Activated CD4-positive, alpha-beta T cell treated with anti-CD3 and anti-CD28 coated beads for 36 hours (primary cell): Measurements from ENCODE around the gene ZNF324B. TPM values are rescaled to one million over a fixed set of nuclear protein-coding genes. Genes with fewer than 3 reads are reported as not detected.
"Not testable (repeated sequence)": the region's sequence is repeated elsewhere in the genome, so short reads cannot be mapped to it uniquely, and the experiment has no call there.

ENCODE experiments used
- ATAC-seq: fragments of 200-7000 bp; cut with Tn5 transposase; one replicate; pipeline ENCODE4 v1.10.0; 2021; ENCODE audit warnings: mild to moderate bottlenecking, moderate library complexity
- CTCF ChIA-PET: fragments of 350-600 bp; sonication (Branson Sonifier 250); formaldehyde crosslinking; loops from one replicate; lab custom pipeline; 2021; ENCODE audit warnings: antibody characterized with exemption; lab: Charles Lee
- POLR2A ChIA-PET: fragments of 350-600 bp; sonication (Branson Sonifier 250); formaldehyde crosslinking; loops from one replicate; lab custom pipeline; 2021; ENCODE audit warnings: antibody characterized with exemption, inconsistent platforms; lab: Charles Lee
- DNase-seq: peaks from one replicate; pipeline ENCODE4 v3.0.0-alpha.2; 2020
- H3K27ac Mint-ChIP-seq: one replicate; pipeline ENCODE4 v1.8.0; 2021; ENCODE audit warnings: mixed read lengths
- H3K27me3 Mint-ChIP-seq: one replicate; pipeline ENCODE4 v1.8.0; 2021; ENCODE audit warnings: mixed read lengths
- H3K36me3 Mint-ChIP-seq: one replicate; pipeline ENCODE4 v1.8.0; 2021; ENCODE audit warnings: low read depth, mixed read lengths
- H3K4me1 Mint-ChIP-seq: one replicate; pipeline ENCODE4 v1.8.0; 2021; ENCODE audit warnings: mixed read lengths
- H3K4me3 Mint-ChIP-seq: one replicate; pipeline ENCODE4 v1.8.0; 2021; ENCODE audit warnings: mild to moderate bottlenecking, moderate library complexity, mixed read lengths
- H3K9me3 Mint-ChIP-seq: one replicate; pipeline ENCODE4 v1.8.0; 2021; ENCODE audit warnings: low read depth, mixed read lengths
- intact Hi-C, 2 experiments: fragments of 100-400 bp; cut with DNase I in 1 of 2; cut with micrococcal nuclease in 1 of 2; formaldehyde crosslinking; loops; one replicate each; pipeline versions ENCODE4 v1.14.2 to v1.15.1; 2022 to 2024; cut with DNase I, micrococcal nuclease
- total RNA-seq, 2 experiments: library from RNA; stranded (reverse); gene quantifications; one replicate each; pipeline ENCODE4 v1.2.3, GENCODE V29; 2021

The ZNF324B gene
- total RNA-seq, 2 experiments from 2014 or later = 5.8 to 7.5 TPM

DNA sequence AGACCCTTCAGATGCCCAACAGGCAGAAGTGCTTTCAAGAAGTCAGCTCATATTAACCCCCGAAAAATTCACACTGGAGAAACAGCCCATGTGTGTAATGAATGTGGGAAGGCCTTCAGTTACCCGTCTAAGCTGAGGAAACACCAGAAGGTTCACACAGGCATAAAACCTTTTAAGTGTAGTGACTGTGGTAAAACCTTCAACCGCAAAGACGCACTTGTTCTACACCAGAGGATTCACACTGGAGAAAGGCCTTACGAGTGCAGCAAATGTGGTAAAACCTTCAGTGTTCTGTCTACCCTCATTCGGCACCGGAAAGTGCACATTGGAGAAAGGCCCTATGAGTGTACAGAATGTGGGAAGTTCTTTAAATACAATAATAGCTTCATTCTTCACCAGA lies 34.4 kb upstream of the ZNF324B start:
- CTCF ChIA-PET = no interaction called here
- intact Hi-C loops = no loop called here
- no peaks in the 10 kb centered on the region for H3K9me3 Mint-ChIP-seq
- H3K27me3 Mint-ChIP-seq = no peaks in the 10 kb centered on the region
- no peaks in the 10 kb centered on the region for H3K4me1 Mint-ChIP-seq
- POLR2A ChIA-PET = no interaction called here
- no peak overlapping the region for H3K27ac Mint-ChIP-seq
- no peak for ATAC-seq
- no peak overlapping the region for H3K4me3 Mint-ChIP-seq
- peaks cover 54% of the 10 kb centered on the region for H3K36me3 Mint-ChIP-seq
- DNase-seq = no peak

DNA sequence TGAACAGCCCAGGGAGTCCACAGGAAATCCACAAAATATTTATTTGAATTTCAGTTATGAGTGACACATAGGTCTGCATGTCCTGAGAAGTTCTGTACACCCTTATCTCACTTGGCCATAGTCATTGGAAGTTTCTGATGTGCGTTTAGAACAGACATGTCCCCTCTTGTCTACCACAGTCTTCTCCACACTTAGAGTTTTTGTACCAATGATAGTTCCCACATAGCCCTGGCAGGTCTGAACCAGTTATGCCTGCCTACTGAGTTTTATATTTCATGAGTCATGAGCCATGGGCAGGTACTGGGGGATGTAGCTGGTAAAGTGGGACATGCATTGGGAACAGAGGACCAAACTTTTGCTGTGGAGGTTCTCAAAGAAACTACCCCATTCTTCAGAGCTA lies 22.8 kb upstream of the ZNF324B start:
- POLR2A ChIA-PET = no interaction called here
- ATAC-seq (no peak), DNase-seq (no peak)
- H3K4me1 Mint-ChIP-seq = no peaks in the 10 kb centered on the region
- no peaks in the 10 kb centered on the region for H3K27me3 Mint-ChIP-seq
- H3K9me3 Mint-ChIP-seq = peaks cover 45% of the 10 kb centered on the region
- intact Hi-C loops = no loop called here
- CTCF ChIA-PET = no interaction called here
- H3K36me3 Mint-ChIP-seq = peaks cover 40% of the 10 kb centered on the region
- H3K27ac Mint-ChIP-seq = no peak overlapping the region
- H3K4me3 Mint-ChIP-seq = no peak overlapping the region

DNA sequence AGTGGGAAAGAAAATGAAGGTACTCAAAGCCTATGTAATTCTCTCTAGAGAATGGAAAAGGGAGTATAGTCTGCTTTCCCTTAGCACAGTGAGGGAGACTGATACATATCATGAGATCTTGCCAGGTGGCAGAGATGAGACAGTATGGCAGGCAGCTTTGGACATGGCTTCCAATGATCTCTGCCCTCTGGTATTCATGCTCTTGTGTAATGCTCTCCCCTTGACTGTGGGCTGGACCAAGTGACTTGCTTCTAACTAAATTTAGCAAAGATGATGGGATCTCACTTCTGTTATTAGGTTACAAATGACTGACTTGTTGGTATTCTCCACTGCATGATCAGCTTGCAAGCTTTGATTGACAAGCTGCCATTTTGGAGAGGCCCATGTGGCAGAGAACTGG lies 21.7 kb upstream of the ZNF324B start:
- peaks cover 52% of the 10 kb centered on the region for H3K9me3 Mint-ChIP-seq
- ChIA-PET CTCF (no interaction called here), POLR2A (no interaction called here)
- ATAC-seq (no peak), DNase-seq (no peak)
- peaks cover 51% of the 10 kb centered on the region for H3K36me3 Mint-ChIP-seq
- H3K27me3 Mint-ChIP-seq = no peaks in the 10 kb centered on the region
- intact Hi-C loops = no loop called here
- no peak overlapping the region for H3K27ac Mint-ChIP-seq
- no peak overlapping the region for H3K4me3 Mint-ChIP-seq
- no peaks in the 10 kb centered on the region for H3K4me1 Mint-ChIP-seq

DNA sequence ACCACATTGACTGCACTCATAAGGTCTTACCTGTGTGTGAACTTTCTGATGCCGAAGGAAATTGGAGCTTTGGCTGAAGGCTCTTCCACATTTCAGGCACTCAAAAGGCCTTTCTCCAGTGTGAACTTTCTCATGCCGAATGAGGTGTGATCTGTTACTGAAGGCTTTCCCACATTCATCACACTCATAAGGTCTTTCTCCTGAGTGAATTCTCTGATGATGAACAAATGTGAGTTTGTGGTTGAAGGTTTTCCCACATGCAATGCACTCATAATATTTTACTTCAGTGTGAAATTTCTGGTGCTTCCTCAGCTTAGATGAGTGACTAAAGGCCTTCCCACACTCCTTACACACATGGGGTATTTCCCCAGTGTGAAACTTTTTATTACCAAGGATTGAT lies 17.2 kb upstream of the ZNF324B start:
- Mint-ChIP-seq H3K4me1 (peaks cover 14% of the 10 kb centered on the region), H3K9me3 (peaks cover 63% of the 10 kb centered on the region), H3K27ac (no peak overlapping the region), H3K27me3 (no peaks in the 10 kb centered on the region), H3K36me3 (peaks cover 91% of the 10 kb centered on the region), H3K4me3 (no peak overlapping the region)
- DNase-seq (no peak), ATAC-seq (no peak)
- ChIA-PET CTCF (no interaction called here), POLR2A (no interaction called here)
- intact Hi-C loops = no loop called here

DNA sequence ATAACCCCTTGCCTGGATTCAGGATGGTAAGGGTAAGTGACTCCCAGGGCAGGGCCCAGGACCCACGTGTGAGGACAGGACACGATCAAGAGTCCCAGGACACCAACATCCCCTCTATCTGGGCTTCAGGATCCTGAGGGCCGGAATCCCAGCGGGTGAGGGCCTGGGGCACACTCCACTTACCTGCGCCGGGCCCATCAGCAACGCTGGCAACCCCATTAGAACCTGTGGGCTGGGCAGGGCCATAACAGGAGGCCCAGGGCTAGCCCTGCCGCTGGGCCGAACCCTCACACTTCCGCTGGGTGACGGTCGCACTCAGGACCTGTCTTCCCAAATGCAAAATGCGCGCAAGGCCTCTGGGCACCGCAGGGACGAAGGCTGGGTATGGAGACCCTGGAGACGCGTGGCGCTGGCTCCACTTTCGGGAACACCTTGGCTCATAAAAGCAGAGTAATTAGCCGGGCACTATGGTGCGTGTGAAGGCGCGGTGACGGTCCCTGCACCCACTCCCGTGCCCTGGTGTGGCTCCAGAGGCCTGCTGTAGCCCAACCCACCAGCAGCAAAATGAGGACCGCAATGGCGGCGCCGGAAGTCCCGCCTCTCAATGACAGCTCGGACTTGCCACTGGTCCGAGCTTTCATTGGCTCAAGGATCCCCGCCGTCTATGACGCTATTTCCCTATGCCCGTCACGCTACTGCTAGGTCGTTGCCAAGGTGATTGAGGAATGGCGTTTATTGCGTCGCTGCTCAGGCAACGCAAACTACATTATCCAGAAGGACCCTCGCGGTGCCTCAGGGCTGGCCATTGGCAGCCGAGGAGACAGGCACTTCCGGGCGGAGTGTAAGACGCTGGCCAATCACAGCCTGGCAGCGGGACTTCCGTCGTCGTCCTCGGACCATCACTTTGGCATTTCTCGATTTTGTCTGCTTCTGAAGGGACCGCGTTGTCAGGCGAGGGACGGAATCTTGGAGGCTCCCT lies 11.6 kb upstream of the ZNF324B start, which contains the start of gene ZNF132:
TSS of gene ZNF132 (minus strand) at position 578 of the 979 bp plus-strand sequence. CDS start at position 246, 332 bp downstream.
- ATAC-seq (peak; percentile 98), DNase-seq (peak; percentile 96)
- Mint-ChIP-seq H3K27me3 (no peaks in the 10 kb centered on the region), H3K9me3 (peaks cover 38% of the 10 kb centered on the region), H3K4me3 (peak within 1 kb of the TSS; percentile 82), H3K4me1 (peaks cover 29% of the 10 kb centered on the region), H3K36me3 (peaks cover 50% of the 10 kb centered on the region), H3K27ac (peak within 1 kb of the TSS; percentile 95)
- intact Hi-C loops = loop anchor here (1.0 to 5.0 kb wide), 22 partner anchors 11 to 1159 kb away; partner anchors contain the start of genes ZNF324B (in 2 of the 2), ZNF584 (in 2 of the 2), ZNF837 (in 2 of the 2) and ERVK3-1 (in 1 of the 2)
- CTCF ChIA-PET = interaction anchor here (0.6 to 0.9 kb wide), 3 partner anchors 8 to 256 kb away, joined by 3 to 4 read pairs (median 3); no protein-coding TSS in a partner anchor
- POLR2A ChIA-PET = interaction anchor here (0.6 to 1.6 kb wide), 2 partner anchors 12 to 36 kb away, joined by 3 to 5 read pairs; partner anchors contain the start of gene ZNF324B

DNA sequence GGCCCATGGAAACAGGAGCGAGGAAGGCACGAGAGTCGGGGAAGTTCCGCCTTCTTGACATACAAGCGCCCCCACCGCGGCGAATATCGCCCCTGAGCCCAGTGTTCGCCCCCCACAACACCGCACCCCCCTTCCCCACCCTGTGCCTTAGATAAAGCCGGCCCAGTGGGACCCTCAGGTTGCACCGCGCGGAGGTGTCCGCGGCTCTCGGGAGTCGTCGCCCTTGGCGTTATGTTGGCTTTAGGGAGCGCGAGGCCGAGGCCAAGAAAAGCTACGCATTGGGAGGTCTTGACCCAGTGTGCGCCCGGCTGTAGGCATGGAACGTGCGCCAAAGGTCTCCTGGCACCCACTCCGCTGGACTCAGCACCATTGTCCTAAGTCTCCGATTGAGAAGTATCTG lies 10.9 kb upstream of the ZNF324B start:
- DNase-seq = no peak
- ATAC-seq = no peak
- ChIA-PET CTCF (interaction anchor here (0.6 to 0.9 kb wide), 2 partner anchors 9 to 257 kb away, joined by 3 to 4 read pairs; no protein-coding TSS in a partner anchor), POLR2A (interaction anchor here (0.6 to 1.6 kb wide), 2 partner anchors 11 to 35 kb away, joined by 3 to 5 read pairs; partner anchors contain the start of gene ZNF324B)
- H3K4me3 Mint-ChIP-seq = peak overlapping the region; percentile 82
- H3K4me1 Mint-ChIP-seq = peaks cover 29% of the 10 kb centered on the region
- intact Hi-C loops = loop anchor here (1.0 to 5.0 kb wide), 22 partner anchors 11 to 1160 kb away; partner anchors contain the start of genes ZNF324B (in 2 of the 2), ZNF584 (in 2 of the 2), ZNF837 (in 2 of the 2) and ERVK3-1 (in 1 of the 2)
- peaks cover 43% of the 10 kb centered on the region for H3K36me3 Mint-ChIP-seq
- peak overlapping the region; percentile 95 for H3K27ac Mint-ChIP-seq
- no peaks in the 10 kb centered on the region for H3K27me3 Mint-ChIP-seq
- peaks cover 35% of the 10 kb centered on the region for H3K9me3 Mint-ChIP-seq

DNA sequence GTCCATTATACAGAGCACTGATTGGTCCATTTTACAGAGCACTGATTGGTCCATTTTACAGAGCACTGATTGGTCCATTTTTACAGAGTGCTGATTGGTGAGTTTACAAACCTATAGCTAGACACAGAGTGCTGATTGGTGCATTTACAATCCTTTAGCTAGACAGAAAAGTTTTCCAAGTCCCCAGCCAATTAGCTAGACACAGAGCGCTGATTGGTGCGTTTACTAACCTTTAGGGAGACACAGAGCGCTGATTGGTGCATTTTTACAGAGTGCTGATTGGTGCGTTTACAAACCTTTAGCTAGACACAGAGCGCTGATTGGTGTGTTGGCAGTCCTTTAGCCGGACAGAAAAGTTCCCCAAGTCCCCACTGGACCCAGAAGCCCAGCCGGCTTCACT lies 8.4 kb upstream of the ZNF324B start:
- POLR2A ChIA-PET = not testable (repeated sequence)

DNA sequence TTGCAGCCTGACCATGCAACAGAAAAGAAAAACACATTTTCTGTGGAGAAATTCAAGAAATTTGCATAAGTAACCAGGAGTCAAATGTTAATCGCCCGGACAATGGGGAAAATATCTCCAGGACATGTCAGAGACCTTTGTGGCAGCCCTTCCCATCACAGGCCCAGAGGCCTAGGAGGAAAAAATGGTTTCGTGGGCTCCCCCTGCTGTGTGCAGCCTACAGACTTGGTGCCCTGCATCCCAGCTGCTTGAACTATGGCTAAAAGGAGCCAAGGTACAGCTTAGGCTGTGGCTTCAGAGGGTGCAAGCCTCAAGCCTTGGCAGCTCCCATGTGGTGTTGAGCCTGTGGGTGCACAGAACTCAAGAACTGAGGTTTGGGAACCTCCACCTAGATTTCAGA lies 2.6 kb upstream of the ZNF324B start:
- DNase-seq, H3K27ac Mint-ChIP-seq, ATAC-seq, intact Hi-C loops, CTCF ChIA-PET, H3K4me3 Mint-ChIP-seq: not testable (repeated sequence)
- peaks cover 11% of the 10 kb centered on the region for H3K36me3 Mint-ChIP-seq
- H3K4me1 Mint-ChIP-seq = peaks cover 25% of the 10 kb centered on the region
- peaks cover 14% of the 10 kb centered on the region for H3K9me3 Mint-ChIP-seq
- H3K27me3 Mint-ChIP-seq = peaks cover 15% of the 10 kb centered on the region
- POLR2A ChIA-PET = interaction anchor here (0.5 kb wide), 1 partner anchor 40 kb away, joined by 11 read pairs; no protein-coding TSS in a partner anchor

More for the DNA sequence above, 8.4 kb upstream of the ZNF324B start:
- H3K4me1 Mint-ChIP-seq = peaks cover 22% of the 10 kb centered on the region
- H3K36me3 Mint-ChIP-seq = peaks cover 22% of the 10 kb centered on the region
- DNase-seq, H3K27ac Mint-ChIP-seq, ATAC-seq, CTCF ChIA-PET, H3K4me3 Mint-ChIP-seq, H3K27me3 Mint-ChIP-seq: not testable (repeated sequence)
- peaks cover 20% of the 10 kb centered on the region for H3K9me3 Mint-ChIP-seq
- intact Hi-C loops = loop anchor here (5.0 kb wide), 2 partner anchors 216 to 346 kb away; partner anchors contain the start of genes ZNF544 (in 1 of the 2) and ZSCAN18 (in 1 of the 2)

DNA sequence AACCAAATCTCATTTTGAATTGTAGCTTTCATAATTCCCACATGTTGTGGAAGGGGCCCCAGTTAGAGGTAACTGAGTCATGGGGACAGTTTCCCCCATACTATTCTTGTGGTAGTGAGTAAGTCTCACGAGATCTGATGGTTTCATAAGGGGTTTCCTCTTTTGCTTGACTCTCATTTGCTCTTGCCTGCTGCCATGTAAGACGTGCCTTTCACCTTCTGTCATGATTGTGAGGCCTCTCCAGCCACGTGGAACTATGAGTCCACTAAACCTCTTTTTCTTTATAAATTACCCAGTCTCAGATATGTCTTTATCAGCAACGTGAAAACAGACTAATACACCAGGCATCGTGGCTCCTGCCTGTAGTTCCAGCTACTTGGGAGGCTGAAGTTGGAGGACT lies 1.4 kb upstream of the ZNF324B start:
- Mint-ChIP-seq H3K4me1 (peaks cover 25% of the 10 kb centered on the region), H3K9me3 (peaks cover 14% of the 10 kb centered on the region), H3K27me3 (peaks cover 15% of the 10 kb centered on the region), H3K36me3 (peaks cover 18% of the 10 kb centered on the region)
- H3K27ac Mint-ChIP-seq, POLR2A ChIA-PET, H3K4me3 Mint-ChIP-seq, intact Hi-C loops, ATAC-seq, CTCF ChIA-PET, DNase-seq: not testable (repeated sequence)

DNA sequence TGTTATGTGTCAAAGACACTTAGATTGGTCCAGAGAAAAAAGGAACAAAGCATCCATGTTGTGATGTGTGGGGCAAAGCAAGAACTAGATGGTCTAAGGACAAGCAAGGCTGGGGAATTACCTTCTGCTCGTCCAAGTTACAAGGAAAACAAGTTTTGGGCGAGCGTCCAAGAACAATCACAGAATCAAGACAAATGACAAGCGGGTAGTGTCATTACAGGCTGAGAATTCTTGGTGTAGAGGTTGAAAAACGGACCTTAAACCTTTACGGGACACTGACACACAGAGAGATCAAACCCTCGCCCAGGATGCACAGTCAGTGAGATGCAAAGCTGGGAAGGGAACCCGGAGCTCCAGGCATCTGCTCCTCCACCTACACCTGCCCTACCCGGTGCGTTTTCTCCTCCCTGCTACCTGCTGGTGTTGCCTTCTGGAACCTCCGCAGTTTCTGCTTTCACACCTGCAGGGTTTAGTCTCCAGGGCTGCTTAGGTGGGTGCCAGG lies 515 bp upstream of the ZNF324B start:
- Mint-ChIP-seq H3K4me1 (peaks cover 25% of the 10 kb centered on the region), H3K4me3 (peak overlapping the region; percentile 77), H3K36me3 (peaks cover 18% of the 10 kb centered on the region), H3K9me3 (peaks cover 14% of the 10 kb centered on the region), H3K27me3 (peaks cover 15% of the 10 kb centered on the region), H3K27ac (no peak overlapping the region)
- ChIA-PET POLR2A (interaction anchor here (0.5 to 1.0 kb wide), 4 partner anchors 11 to 51 kb away, joined by 3 to 5 read pairs (median 3); partner anchors contain the start of genes ZNF132 and ZNF324), CTCF (interaction anchor here (0.6 to 1.7 kb wide), 3 partner anchors 63 to 103 kb away, joined by 3 to 6 read pairs (median 4); partner anchors contain the start of gene ZBTB45)
- DNase-seq = no peak
- no peak for ATAC-seq
- intact Hi-C loops = loop anchor here (1.0 kb wide), 17 partner anchors 11 to 173 kb away; partner anchors contain the start of genes ZNF132 (in 2 of the 2), ERVK3-1 (in 1 of the 2), MZF1 (in 1 of the 2) and ZBTB45 (in 1 of the 2)

DNA sequence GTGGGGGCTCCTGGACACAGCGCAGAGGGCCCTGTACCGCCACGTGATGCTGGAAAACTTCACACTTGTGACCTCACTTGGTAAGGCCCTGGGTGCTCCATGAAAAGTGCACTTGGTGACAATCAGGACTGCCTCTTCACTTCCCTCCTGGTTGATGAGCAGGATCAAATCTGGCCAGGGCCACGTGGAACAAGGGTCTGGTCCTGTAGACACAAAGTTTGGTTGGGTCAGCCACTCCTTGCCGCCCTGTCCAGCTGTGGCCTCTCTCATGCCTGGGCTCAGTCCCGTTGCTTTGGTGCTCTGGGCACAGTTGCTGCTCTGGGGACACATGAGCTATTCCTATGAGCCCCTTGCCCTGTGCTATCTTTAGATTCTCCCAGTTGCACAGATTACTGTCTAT lies 2.3 kb downstream of the ZNF324B start:
- Mint-ChIP-seq H3K4me3 (no peak overlapping the region), H3K36me3 (peaks cover 22% of the 10 kb centered on the region), H3K9me3 (peaks cover 7% of the 10 kb centered on the region), H3K27ac (no peak overlapping the region), H3K27me3 (peaks cover 4% of the 10 kb centered on the region), H3K4me1 (peaks cover 25% of the 10 kb centered on the region)
- ChIA-PET CTCF (no interaction called here), POLR2A (interaction anchor here (0.7 kb wide), 1 partner anchor 57 kb away, joined by 3 read pairs; no protein-coding TSS in a partner anchor)
- DNase-seq (no peak), ATAC-seq (no peak)
- intact Hi-C loops = no loop called here
